Medulla oblongata (tissue), 1 donor: ENCODE data around the gene ISLR.
A peak's percentile ranks its signal among the peaks of the same experiment; 100 is the strongest.
"Not testable (repeated sequence)": the region's sequence is repeated elsewhere in the genome, so short reads cannot be mapped to it uniquely, and the experiment has no call there.

Source experiments
- DNase-seq: peaks from one replicate; pipeline ENCODE4 v3.0.0-alpha.2; 2015; ENCODE audit errors: extremely low spot score

ISLR gene

GRCh38 chr15:74136814-74137536 lies 36.5 kb upstream of the ISLR start:
- DNase-seq, result no peak

- DNase-seq, result no peak
Observed at GRCh38 chr15:74137537-74137894, 36.0 kb upstream of the ISLR start.

- DNase-seq, result no peak
Observed at GRCh38 chr15:74138642-74139041, 34.9 kb upstream of the ISLR start.

- no peak for DNase-seq
Observed at GRCh38 chr15:74141591-74141990, 31.9 kb upstream of the ISLR start.

GRCh38 chr15:74144153-74144775 lies 29.2 kb upstream of the ISLR start:
- no peak for DNase-seq

GRCh38 chr15:74146277-74146800 lies 27.2 kb upstream of the ISLR start:
- no peak for DNase-seq

- no peak for DNase-seq
Observed at GRCh38 chr15:74147051-74147450, 26.5 kb upstream of the ISLR start.

GRCh38 chr15:74155766-74156417 lies 17.6 kb upstream of the ISLR start:
- DNase-seq, result no peak

GRCh38 chr15:74156678-74157411 lies 16.7 kb upstream of the ISLR start:
- peak; percentile 25 for DNase-seq

- DNase-seq, result no peak
Observed at GRCh38 chr15:74157868-74158827, 15.4 kb upstream of the ISLR start.

- DNase-seq, result no peak
Observed at GRCh38 chr15:74158855-74159650, 14.5 kb upstream of the ISLR start.

- DNase-seq, result no peak
Observed at GRCh38 chr15:74159773-74160172, 13.7 kb upstream of the ISLR start.

- not testable (repeated sequence) for DNase-seq
Observed at GRCh38 chr15:74160390-74160789, 13.1 kb upstream of the ISLR start.

- not testable (repeated sequence) for DNase-seq
Observed at GRCh38 chr15:74162195-74162536, 11.3 kb upstream of the ISLR start.

- DNase-seq, result no peak
Observed at GRCh38 chr15:74165461-74165860, 8.0 kb upstream of the ISLR start.

- no peak for DNase-seq
Observed at GRCh38 chr15:74167891-74168331, 5.6 kb upstream of the ISLR start.

- DNase-seq, result no peak
Observed at GRCh38 chr15:74168711-74169126, 4.8 kb upstream of the ISLR start.

- DNase-seq, result no peak
Observed at GRCh38 chr15:74170071-74170844, 3.3 kb upstream of the ISLR start.

GRCh38 chr15:74170875-74171578 lies 2.5 kb upstream of the ISLR start:
- DNase-seq, result no peak
